NCI-H2196 treated with DMSO at 0.1 percent for 48 hours (cell line): ENCODE measurements around the gene RBM10.

ENCODE experiments used
- DNase-seq: peaks from one replicate; lab custom pipeline; 2025; ENCODE audit not compliant: unreplicated experiment; lab: John Stamatoyannopoulos, UW

Gene RBM10

DNA sequence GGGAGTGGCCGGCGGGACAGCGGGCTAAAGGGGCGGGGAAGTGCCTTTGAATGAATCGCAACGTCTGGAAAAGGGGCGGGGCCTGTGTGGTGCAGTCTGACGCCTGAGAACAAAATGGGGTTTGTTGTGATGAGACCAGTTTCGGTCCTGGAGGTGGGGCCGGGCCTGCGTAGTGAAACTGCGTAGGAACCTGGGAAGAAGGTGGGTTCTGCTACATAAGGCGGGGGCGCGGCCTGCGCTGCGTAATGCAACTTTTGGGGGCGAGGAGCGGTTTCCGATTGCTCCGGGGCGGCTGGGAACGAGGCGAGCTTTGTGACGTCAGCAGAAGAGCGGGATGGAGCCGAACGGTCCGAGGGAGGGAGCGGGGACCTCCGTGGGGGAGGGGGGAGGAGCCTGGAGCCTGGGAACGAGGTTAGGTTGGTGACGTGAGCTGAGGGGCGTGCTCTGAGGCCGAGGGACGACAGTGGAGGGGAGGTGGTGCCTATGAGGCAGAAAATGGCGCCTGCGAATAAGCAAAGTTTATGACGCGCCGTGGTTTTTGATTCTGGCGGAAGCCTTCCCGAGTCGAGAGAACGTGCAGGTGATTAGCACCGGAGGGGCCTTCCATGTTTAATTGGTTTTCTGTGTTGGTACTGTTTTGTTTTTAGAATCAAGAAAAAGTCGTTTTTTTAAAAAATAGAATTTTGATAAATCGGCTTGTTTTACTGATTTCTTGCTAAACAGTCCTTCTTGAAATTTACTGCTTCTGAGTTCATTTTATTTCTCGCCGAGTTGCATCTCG, 88.5 kb downstream of the RBM10 start:
- peak; percentile 98 for DNase-seq

- DNase-seq: no peak
Measured at GRCh38 chrX:47234583-47234982, 89.6 kb downstream of the RBM10 start.

- no peak for DNase-seq
Measured at GRCh38 chrX:47235691-47236103, 90.7 kb downstream of the RBM10 start.
